GM18526 (cell line): ENCODE results near the gene TICRR.

Experiments used
- POLR2A ChIP-seq: IDR thresholded peaks from 3 replicates; pipeline ENCODE4 v1.6.1; 2011; ENCODE audit not compliant: insufficient read length; ENCODE audit errors: extremely low read depth

TICRR gene

GRCh38 chr15:89554247-89554646, 21.0 kb upstream of the TICRR start:
- TF ChIP-seq POLR2A, result no peak

DNA sequence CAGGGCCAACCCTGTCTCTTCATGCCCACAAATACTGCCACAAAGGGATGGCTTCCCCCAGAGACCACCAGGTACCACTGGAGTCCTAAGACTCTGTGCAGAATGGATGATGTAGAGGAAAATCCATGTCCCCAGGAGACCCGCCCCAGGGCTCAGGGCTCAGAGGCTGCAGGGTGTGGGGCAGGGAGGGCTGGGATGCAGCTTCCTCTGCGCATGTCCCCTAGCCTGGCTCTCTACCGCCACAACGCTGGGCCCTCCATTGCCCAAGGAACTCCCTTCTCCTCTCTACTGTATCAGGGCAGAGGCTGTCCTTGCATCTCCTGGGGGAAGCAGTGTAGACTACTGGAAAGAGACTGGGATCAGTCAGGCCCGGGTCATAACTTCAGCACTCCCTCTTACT, 19.5 kb upstream of the TICRR start:
- TF ChIP-seq POLR2A, result no peak

GRCh38 chr15:89556413-89557262, 18.6 kb upstream of the TICRR start:
- no peak for TF ChIP-seq POLR2A

DNA sequence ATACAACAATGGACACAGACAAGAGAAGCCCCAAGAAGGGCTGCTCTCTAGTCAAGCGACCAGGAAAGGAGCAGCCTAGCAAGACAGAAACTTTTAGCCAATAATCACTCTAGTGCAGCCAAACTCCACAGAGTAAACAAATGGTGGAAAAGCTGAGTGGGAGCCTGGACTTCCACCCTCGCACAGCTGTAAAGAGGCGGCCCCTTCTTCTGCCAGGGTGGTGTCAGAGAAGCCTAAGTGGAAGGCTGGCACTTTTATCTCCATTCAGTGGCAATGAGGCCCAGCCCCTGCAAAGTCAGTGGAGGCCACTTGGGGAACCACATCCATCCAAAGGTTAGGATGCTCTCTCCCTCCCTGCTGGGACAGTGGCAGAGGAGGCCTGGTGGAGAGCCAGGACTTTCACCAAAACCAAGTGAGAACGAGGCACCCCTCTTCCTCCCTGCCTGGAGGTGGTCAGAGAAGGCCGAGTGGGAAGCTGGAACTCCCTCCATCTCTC, 15.5 kb upstream of the TICRR start:
- no peak for TF ChIP-seq POLR2A

DNA sequence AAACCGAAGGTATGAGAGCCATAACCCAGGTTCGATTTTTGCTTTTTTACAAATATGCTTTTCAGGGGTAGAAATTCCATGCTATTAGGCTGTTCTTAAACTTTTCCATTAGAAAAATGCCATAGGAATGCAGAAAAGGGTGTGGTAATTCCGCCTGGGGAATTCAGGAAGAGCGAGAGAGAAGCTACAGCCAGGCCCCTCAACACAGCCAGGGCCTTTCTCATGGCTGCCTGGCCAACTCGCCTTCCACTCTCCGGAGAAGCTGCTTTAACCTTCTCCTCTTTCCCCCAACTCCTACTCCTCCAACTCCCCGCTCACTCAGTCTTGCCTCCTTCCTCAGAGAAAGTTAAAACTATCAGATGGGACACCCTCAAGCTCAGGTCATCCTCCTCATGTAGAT, 9.1 kb upstream of the TICRR start:
- no peak for TF ChIP-seq POLR2A

- no peak for TF ChIP-seq POLR2A
These were observed 8.5 kb upstream of the TICRR start for GRCh38 chr15:89566621-89567294.

DNA sequence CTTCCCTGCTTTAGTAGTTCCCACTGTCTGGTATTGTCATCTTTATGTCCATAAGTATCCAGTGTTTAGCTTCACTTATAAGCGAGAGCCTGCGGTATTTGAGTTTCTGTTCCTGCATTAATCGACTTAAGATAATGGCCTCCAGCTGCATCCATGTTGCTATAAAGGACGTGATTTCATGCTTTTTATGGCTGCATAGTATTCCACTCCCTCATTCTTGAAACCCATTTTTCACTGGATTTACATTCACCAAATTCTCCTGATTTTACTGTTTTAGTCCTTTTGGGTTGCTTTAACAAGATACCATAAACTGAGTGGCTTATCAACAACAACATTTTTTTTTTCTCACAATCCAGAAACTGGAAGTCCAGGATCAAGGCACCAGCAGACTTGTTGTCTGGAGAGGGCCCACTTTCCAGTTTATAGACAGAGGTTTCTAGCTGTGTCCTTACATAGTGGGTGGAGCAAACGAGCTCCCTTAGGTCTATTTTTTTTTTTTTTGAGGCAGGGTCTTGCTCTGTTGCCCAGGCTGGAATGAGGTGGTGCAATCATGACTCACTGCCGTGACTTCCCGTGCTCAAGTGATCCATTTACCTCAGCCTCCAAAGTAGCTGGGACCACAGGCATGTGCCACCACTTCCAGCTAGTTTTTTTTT, 6.1 kb upstream of the TICRR start:
- no peak for TF ChIP-seq POLR2A

DNA sequence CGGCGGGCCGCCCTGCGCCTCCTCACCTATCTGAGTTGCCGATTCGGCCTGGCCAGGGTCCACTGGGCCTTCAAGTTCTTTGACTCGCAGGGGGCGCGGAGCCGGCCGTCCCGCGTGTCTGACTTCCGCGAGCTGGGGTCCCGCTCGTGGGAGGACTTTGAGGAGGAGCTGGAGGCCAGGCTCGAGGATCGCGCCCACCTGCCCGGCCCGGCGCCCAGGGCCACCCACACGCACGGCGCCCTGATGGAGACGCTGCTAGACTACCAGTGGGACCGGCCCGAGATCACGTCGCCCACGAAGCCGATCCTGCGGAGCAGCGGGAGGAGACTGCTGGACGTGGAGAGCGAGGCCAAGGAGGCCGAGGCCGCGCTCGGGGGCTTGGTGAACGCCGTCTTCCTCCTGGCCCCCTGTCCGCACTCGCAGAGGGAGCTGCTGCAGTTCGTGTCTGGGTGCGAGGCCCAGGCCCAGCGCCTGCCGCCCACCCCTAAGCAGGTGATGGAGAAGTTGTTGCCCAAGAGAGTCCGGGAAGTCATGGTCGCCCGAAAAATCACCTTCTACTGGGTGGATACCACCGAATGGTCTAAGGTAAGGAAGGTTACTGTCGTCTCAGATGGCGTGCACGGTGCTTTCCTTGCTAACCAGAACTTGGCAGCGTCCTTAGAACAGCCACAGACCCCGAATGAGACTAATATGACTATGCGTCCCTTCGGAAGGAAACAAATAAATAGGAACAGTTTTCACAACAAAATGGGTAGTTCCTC, 567 bp downstream of the TICRR start:
- TF ChIP-seq POLR2A, result no peak

- TF ChIP-seq POLR2A, result no peak
These were observed 1.1 kb downstream of the TICRR start for GRCh38 chr15:89576417-89576773.

DNA sequence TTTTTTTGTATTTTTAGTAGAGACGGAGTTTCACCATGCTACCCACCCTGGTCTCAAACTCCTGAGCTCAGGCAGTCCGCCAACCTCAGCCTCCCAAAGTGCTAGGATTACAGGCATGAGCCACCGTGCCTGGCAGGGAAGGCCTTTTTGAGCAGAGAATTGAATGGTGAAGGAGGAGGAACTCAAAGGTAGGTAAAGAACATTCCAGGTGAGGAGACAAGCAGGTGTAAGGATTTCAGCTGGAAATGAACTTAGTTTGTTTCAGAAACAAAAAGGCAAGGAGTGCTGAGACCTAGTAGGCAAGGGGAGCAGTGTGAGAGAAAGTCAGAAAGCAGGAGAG, 2.5 kb downstream of the TICRR start:
- TF ChIP-seq POLR2A, result no peak

- TF ChIP-seq POLR2A, result no peak
These were observed 2.9 kb downstream of the TICRR start for GRCh38 chr15:89578146-89578545.

- no peak for TF ChIP-seq POLR2A
These were observed 11.4 kb downstream of the TICRR start for GRCh38 chr15:89586651-89587050.

DNA sequence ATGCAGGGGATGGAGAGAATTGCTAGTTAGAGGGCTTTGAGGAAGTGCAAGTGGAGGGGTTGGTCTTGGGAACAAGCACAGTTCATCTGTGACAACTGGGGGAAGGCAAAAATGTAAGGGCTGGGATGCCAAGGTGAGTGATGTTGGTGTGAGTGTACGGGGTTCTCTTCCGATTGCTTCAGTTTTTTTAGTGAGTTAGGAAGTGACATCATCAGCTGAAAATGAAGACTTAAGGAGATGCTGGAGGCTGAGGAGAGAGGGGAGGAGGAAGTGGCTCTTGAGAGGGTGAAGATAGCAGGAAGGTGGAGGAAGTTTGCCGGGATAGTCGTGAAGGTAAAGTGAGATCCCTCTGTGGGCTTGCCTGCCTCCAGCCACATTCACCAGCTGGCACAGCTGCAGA, 12.7 kb downstream of the TICRR start:
- TF ChIP-seq POLR2A, result no peak

GRCh38 chr15:89591834-89592233, 16.6 kb downstream of the TICRR start:
- TF ChIP-seq POLR2A, result no peak

DNA sequence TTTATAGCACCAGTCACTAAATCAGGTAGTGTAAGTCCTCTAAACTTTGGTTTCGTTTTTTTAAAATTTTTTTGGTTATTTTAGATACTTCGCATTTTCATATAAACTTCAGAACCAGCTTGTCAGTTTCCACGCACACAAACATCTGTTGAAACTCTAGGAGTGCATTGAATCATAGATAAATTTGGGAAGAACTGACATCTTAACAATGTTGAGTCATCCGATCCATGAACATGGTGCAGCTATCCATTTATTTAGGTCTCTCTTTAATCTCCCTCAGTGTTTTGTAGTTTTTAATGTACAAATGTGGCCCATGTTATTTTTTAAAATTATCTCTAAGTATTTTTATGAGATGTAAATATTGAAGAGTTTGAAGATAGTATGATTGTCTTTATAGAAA, 17.7 kb downstream of the TICRR start:
- no peak for TF ChIP-seq POLR2A
